ENCODE data around the gene KHSRP. TPM values are rescaled to one million over a fixed set of nuclear protein-coding genes. Genes with fewer than 3 reads are reported as not detected.
A peak's percentile ranks its signal among the peaks of the same experiment; 100 is the strongest.

Gene KHSRP
- total and polyA plus RNA-seq, 2 of the 13 experiments (the other 11 are each of a cell fraction or from before 2014, with no cell fraction given): 72.1 to 129 TPM

DNA sequence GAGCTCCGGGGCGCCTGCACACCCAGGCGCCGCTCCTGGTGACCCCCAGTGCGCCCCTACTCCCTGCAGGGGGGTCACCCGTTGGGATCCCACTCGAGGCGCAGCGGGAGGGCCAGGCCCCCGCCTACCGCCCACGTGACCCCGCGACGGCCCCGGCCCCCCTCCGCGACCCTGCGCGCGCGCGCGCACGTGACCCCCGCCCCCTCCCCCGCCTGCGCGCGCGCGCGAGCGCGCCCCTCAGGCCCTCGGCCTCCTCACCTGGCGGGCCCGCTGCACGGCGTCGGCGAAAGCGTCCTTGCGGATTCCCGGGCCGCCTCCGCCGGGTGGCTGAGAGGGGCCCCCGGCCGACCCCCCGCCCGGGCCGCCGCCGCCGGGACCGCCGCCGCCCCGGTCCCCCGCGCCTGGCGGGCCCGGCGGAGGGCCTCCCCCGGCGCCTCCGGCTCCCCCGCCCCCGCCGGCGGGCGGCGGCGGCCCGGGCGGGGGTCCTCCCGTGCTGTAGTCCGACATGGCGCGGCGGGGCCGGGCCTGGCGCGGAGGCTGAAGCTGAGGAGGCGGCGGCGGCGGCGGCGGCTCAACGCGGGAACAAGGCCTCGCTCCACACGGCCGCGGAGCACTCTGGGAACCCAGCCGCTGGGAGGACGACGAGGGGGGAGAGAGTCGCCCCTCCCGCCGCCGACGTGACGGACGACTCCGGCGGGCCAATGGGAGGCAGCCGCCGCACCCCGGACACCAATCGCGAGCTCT, at the start of gene KHSRP (continued):
- TF ChIP-seq REL (CRISPR knock-in tag; conservative IDR thresholded peaks at IDR 0.05): no peak
- peak; percentile 7; the same call in 1 of the 2 replicates for TF ChIP-seq HDAC1 (CRISPR knock-in tag; IDR thresholded peaks at IDR 0.05)
- TF ChIP-seq, protein P1, sequence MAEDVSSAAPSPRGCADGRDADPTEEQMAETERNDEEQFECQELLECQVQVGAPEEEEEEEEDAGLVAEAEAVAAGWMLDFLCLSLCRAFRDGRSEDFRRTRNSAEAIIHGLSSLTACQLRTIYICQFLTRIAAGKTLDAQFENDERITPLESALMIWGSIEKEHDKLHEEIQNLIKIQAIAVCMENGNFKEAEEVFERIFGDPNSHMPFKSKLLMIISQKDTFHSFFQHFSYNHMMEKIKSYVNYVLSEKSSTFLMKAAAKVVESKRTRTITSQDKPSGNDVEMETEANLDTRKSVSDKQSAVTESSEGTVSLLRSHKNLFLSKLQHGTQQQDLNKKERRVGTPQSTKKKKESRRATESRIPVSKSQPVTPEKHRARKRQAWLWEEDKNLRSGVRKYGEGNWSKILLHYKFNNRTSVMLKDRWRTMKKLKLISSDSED (CRISPR knock-in tag; IDR thresholded peaks at IDR 0.05): no peak
- TF ChIP-seq PHB2 (IDR thresholded peaks at IDR 0.05; ENCODE audit: partially characterized antibody): no peak
- no peak for TF ChIP-seq ZNF781 (CRISPR knock-in tag; IDR thresholded peaks at IDR 0.05; ENCODE audit: borderline replicate concordance, not compliant biosample characterization)
- TF ChIP-seq NFIC (IDR thresholded peaks at IDR 0.05; ENCODE audit: low read length): no peak
- no peak for TF ChIP-seq KDM5A (IDR thresholded peaks at IDR 0.05; ENCODE audit: borderline replicate concordance, low read length)
- TF ChIP-seq RFXAP (CRISPR knock-in tag; IDR thresholded peaks at IDR 0.05; ENCODE audit: borderline replicate concordance): peak; percentile 91
- no peak for TF ChIP-seq EED (CRISPR knock-in tag; IDR thresholded peaks at IDR 0.05)
- peak; percentile 63; the same call in 1 of the 2 replicates for TF ChIP-seq SPEN (CRISPR knock-in tag; IDR thresholded peaks at IDR 0.05; ENCODE audit: low read depth)
- no peak for TF ChIP-seq ZNF33B (CRISPR knock-in tag; IDR thresholded peaks at IDR 0.05)
- TF ChIP-seq MYC (CRISPR knock-in tag; IDR thresholded peaks at IDR 0.05; ENCODE audit: borderline replicate concordance): peak; percentile 71; the same call in 1 of the 2 replicates
- no peak for TF ChIP-seq ZNF557 (CRISPR knock-in tag; IDR thresholded peaks at IDR 0.05)
- peak; percentile 97 for TF ChIP-seq ZNF263 (CRISPR knock-in tag; IDR thresholded peaks at IDR 0.05)
- TF ChIP-seq SYNCRIP (IDR thresholded peaks at IDR 0.05; ENCODE audit: insufficient read depth, low read depth, low read length): no peak
- TF ChIP-seq SRSF1 (optimal IDR thresholded peaks at IDR 0.05; ENCODE audit: low read depth, low read length): peak; percentile 48
- TF ChIP-seq ZSCAN25 (CRISPR knock-in tag; IDR thresholded peaks at IDR 0.05): no peak
- no peak for TF ChIP-seq DMTF1 (CRISPR knock-in tag; IDR thresholded peaks at IDR 0.05)
- no peak for TF ChIP-seq ELF3 (CRISPR knock-in tag; IDR thresholded peaks at IDR 0.05)
- no peak for TF ChIP-seq REST (IDR thresholded peaks at IDR 0.05; ENCODE audit: borderline replicate concordance in 1 of 2, low read depth in 1 of 2, low read length in 2 of 2)
- no peak for TF ChIP-seq SALL1 (CRISPR knock-in tag; IDR thresholded peaks at IDR 0.05)
- TF ChIP-seq, protein P2, sequence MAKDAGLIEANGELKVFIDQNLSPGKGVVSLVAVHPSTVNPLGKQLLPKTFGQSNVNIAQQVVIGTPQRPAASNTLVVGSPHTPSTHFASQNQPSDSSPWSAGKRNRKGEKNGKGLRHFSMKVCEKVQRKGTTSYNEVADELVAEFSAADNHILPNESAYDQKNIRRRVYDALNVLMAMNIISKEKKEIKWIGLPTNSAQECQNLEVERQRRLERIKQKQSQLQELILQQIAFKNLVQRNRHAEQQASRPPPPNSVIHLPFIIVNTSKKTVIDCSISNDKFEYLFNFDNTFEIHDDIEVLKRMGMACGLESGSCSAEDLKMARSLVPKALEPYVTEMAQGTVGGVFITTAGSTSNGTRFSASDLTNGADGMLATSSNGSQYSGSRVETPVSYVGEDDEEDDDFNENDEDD (CRISPR knock-in tag; IDR thresholded peaks at IDR 0.05; ENCODE audit: borderline replicate concordance): no peak
